K562 (cell line): ENCODE measurements around the gene CFAP54. TPM values are rescaled to one million over a fixed set of nuclear protein-coding genes. Genes with fewer than 3 reads are reported as not detected.

Experiments used
- ATAC-seq: fragments of 200-7000 bp; cut with Tn5 transposase; 3 replicates; pipeline ENCODE4 v1.9.1; 2020; ENCODE audit warnings: moderate library complexity
- BruUV-seq: library from RNA; stranded (reverse); fragments of 400-500 nt; replicated peaks from 2 replicates; lab custom pipeline; 2021; lab: Mats Ljungman, UMichigan
- CTCF ChIA-PET: fragments of 300-600 bp; formaldehyde crosslinking; extraction: SDS; loops from one replicate; lab custom pipeline; 2021; ENCODE audit warnings: low intra/inter-chr PET ratio; lab: Yijun Ruan, JAX
- POLR2A ChIA-PET: fragments of 300-600, 350-650 bp; sonication (Branson Sonifier 250); formaldehyde crosslinking; extraction: SDS; loops from one replicate; lab custom pipeline; 2021; ENCODE audit warnings: antibody characterized with exemption, inconsistent platforms; lab: Yijun Ruan, JAX
- DNase-seq, 4 experiments: peaks; one replicate each; pipeline versions ENCODE4 v3.0.0 to v3.0.0-alpha.2; 2011 to 2018; ENCODE audit warnings: low spot score in 3 of 4, mixed read lengths in 3 of 4; ENCODE audit errors: extremely low read depth in 1 of 4
- FAIRE-seq: peaks from 2 replicates; lab custom pipeline; 2011; peaks lifted over from hg19 to GRCh38; lab: Jason Lieb, UNC
- H2AFZ ChIP-seq: 2 replicates; pipeline ENCODE4 v1.6.0; 2011; ENCODE audit warnings: low read depth, low read length, control low read depth, inconsistent platforms
- H3K27ac ChIP-seq: fragments of 200-600 bp; 3 replicates; pipeline ENCODE4 v1.8.0; 2011; ENCODE audit warnings: low read depth, mild to moderate bottlenecking, control low read depth, inconsistent platforms, low read length, moderate library complexity, mixed read lengths; ENCODE audit errors: extremely low read depth
- H3K27me3 ChIP-seq, 2 experiments: fragments of 300-600 bp in 1 of 2; 2 replicates in 1 of 2; 3 replicates in 1 of 2; pipeline versions ENCODE4 v1.6.0 to v1.8.0; 2011; ENCODE audit warnings: inconsistent platforms in 2 of 2, low read length in 2 of 2, mild to moderate bottlenecking in 1 of 2, mixed read lengths in 1 of 2, moderate library complexity in 1 of 2; ENCODE audit not compliant: control insufficient read depth in 2 of 2, insufficient read depth in 2 of 2
- H3K36me3 ChIP-seq: fragments of 300-600 bp; 3 replicates; pipeline ENCODE4 v1.8.0; 2011; ENCODE audit warnings: mild to moderate bottlenecking, low read length, inconsistent platforms; ENCODE audit not compliant: control insufficient read depth, insufficient read depth
- H3K4me1 ChIP-seq, 2 experiments: fragments of 200-600 bp in 1 of 2; replicated peaks in 1 of 2; 2 replicates in 1 of 2; 3 replicates in 1 of 2; pipeline versions ENCODE4 v1.5.1 to v1.8.0; 2011; ENCODE audit warnings: inconsistent platforms in 2 of 2, low read length in 2 of 2, mild to moderate bottlenecking in 1 of 2, mixed read lengths in 1 of 2, moderate library complexity in 1 of 2; ENCODE audit not compliant: control insufficient read depth in 2 of 2, insufficient read depth in 2 of 2
- H3K4me2 ChIP-seq: 2 replicates; pipeline ENCODE4 v1.6.1; 2011; ENCODE audit warnings: low read length, control low read depth, inconsistent platforms, mixed read lengths; ENCODE audit not compliant: insufficient read depth
- H3K4me3 ChIP-seq: fragments of 200-600 bp; sonication (generic), shearing (Covaris generic); 2 replicates; pipeline ENCODE4 v1.5.1; 2016; ENCODE audit warnings: control low read depth, inconsistent platforms
- H3K79me2 ChIP-seq: fragments of 200-600 bp; 3 replicates; pipeline ENCODE4 v1.8.0; 2011; ENCODE audit warnings: low read length, inconsistent platforms; ENCODE audit not compliant: control insufficient read depth, insufficient read depth
- H3K9ac ChIP-seq, 2 experiments: 2 replicates each; pipeline versions ENCODE4 v1.6.0 to v1.6.1; 2011; ENCODE audit warnings: low read depth in 2 of 2, low read length in 2 of 2, control low read depth in 1 of 2, inconsistent platforms in 1 of 2, mild to moderate bottlenecking in 1 of 2, mixed read lengths in 1 of 2; ENCODE audit not compliant: insufficient read depth in 1 of 2
- H3K9me1 ChIP-seq: one replicate; pipeline ENCODE4 v1.6.0; 2011; ENCODE audit warnings: inconsistent platforms, mild to moderate bottlenecking, low read length, moderate library complexity; ENCODE audit not compliant: control insufficient read depth, insufficient read depth
- H3K9me3 ChIP-seq: replicated peaks from 2 replicates; pipeline ENCODE4 v1.5.1; 2011; ENCODE audit warnings: low read depth, low read length, inconsistent platforms; ENCODE audit not compliant: control insufficient read depth, insufficient read depth
- H4K20me1 ChIP-seq: replicated peaks from 2 replicates; pipeline ENCODE4 v1.6.1; 2011; ENCODE audit warnings: low read length, inconsistent platforms, mixed read lengths; ENCODE audit not compliant: control insufficient read depth, insufficient read depth
- CBX8 ChIP-seq: fragments of 200-600 bp; sonication (generic); IDR thresholded peaks from 2 replicates; pipeline ENCODE4 v1.6.1; 2012; ENCODE audit warnings: borderline replicate concordance, mixed run types, low read depth, mild to moderate bottlenecking, moderate library complexity, mixed read lengths, low read length, control low read depth, inconsistent platforms; ENCODE audit not compliant: poor library complexity, severe bottlenecking; ENCODE audit errors: extremely low read depth
- CCAR2 ChIP-seq: fragments of 200-400 bp; formaldehyde crosslinking; IDR thresholded peaks from 2 replicates; pipeline ENCODE4 v1.6.1; 2017; ENCODE audit warnings: mild to moderate bottlenecking, low read depth, low read length
- EP400 ChIP-seq: fragments of 450-650 bp; IDR thresholded peaks from 2 replicates; pipeline ENCODE4 v1.6.1; 2017; ENCODE audit warnings: antibody characterized with exemption, mild to moderate bottlenecking, moderate library complexity
- FOXJ2 ChIP-seq: fragments of 200-800 bp; sonication (Bioruptor generic); IDR thresholded peaks from 2 replicates; pipeline ENCODE4 v1.6.1; 2016; ENCODE audit warnings: missing genetic modification characterization, missing compliant biosample characterization
- NCOA6 ChIP-seq: fragments of 450-650 bp; IDR thresholded peaks from 2 replicates; pipeline ENCODE4 v1.6.1; 2017; ENCODE audit warnings: mild to moderate bottlenecking
- PHF21A ChIP-seq: fragments of 450-650 bp; IDR thresholded peaks from 2 replicates; pipeline ENCODE4 v1.6.1; 2017; ENCODE audit warnings: low read depth, borderline replicate concordance
- XRCC5 ChIP-seq: fragments of 200-400 bp; formaldehyde crosslinking; IDR thresholded peaks from 2 replicates; pipeline ENCODE4 v1.6.1; 2017; ENCODE audit warnings: low read depth, mild to moderate bottlenecking, low read length
- ZBTB40 ChIP-seq, 2 experiments: fragments of 450-650 bp in 1 of 2; sonication (generic) in 1 of 2; formaldehyde crosslinking in 1 of 2; IDR thresholded peaks; 2 replicates each; pipeline versions ENCODE4 v1.7.1 to v1.9.0; 2016 to 2022; ENCODE audit warnings: inconsistent platforms in 1 of 2, mild to moderate bottlenecking in 1 of 2, missing genetic modification reagents in 1 of 2
- ZNF3 ChIP-seq: fragments of 250-450 bp; sonication (Bioruptor Pico); IDR thresholded peaks from 2 replicates; pipeline ENCODE4 v1.5.0; 2021; ENCODE audit warnings: mild to moderate bottlenecking, moderate library complexity
- ZNF41 ChIP-seq: fragments of 250-450 bp; sonication (Bioruptor Pico); conservative IDR thresholded peaks from 2 replicates; pipeline ENCODE4 v1.4.0; 2020; ENCODE audit warnings: mild to moderate bottlenecking
- ZNF561 ChIP-seq: fragments of 450-650 bp; formaldehyde crosslinking; conservative IDR thresholded peaks from 2 replicates; pipeline ENCODE4 v1.4.0; 2020; ENCODE audit warnings: mild to moderate bottlenecking, moderate library complexity
- ZNF668 ChIP-seq: fragments of 250-450 bp; sonication (Bioruptor Pico); IDR thresholded peaks from 2 replicates; pipeline ENCODE4 v1.8.0; 2022; ENCODE audit warnings: mild to moderate bottlenecking, inconsistent platforms
- ZNF830 ChIP-seq: fragments of 250-450 bp; sonication (Bioruptor Pico); IDR thresholded peaks from 2 replicates; pipeline ENCODE4 v1.5.0; 2021; ENCODE audit warnings: mild to moderate bottlenecking
- in situ Hi-C: fragments of 300-500 bp; cut with MboI; formaldehyde crosslinking; loops from 4 replicates; pipeline ENCODE4 v1.15.0; 2018; ENCODE audit warnings: inconsistent platforms, mixed read lengths
- intact Hi-C: fragments of 100-400 bp; cut with micrococcal nuclease; formaldehyde crosslinking; loops from 2 replicates; pipeline ENCODE4 v1.14.2; 2022
- polyA plus RNA-seq, 8 experiments: library from polyadenylated mRNA; depleted of rRNA in 4 of 8; stranded (reverse) in 5 of 8; unstranded in 3 of 8; fragments of >200 nt; fragmentation: Nextera tagmentation in 2 of 8; fragmentation: Illumina TruSeq in 1 of 8; extraction: Ambion mirVana in 2 of 8; extraction: Trizol in 1 of 8; gene quantifications; 2 replicates each; pipeline versions ENCODE4 v1.2.1 to v1.2.3, GENCODE V29; 2011 to 2014; ENCODE audit warnings: inconsistent platforms in 1 of 8, missing spikeins in 1 of 8
- total RNA-seq, 7 experiments: library from RNA; depleted of rRNA in 6 of 7; stranded (reverse); fragments of >200 nt in 6 of 7; fragmentation: Illumina TruSeq in 2 of 7; extraction: Trizol in 2 of 7; gene quantifications; 2 replicates each; pipeline versions ENCODE4 v1.2.1 to v1.2.3, GENCODE V29; 2011 to 2021; ENCODE audit warnings: low replicate concordance in 1 of 7

The CFAP54 gene
- total and polyA plus RNA-seq, 9 of the 15 experiments (the other 6 are each of a cell fraction or from before 2014, with no cell fraction given): 0.03 to 0.23 (median 0.10) TPM; not detected in 3

- ATAC-seq: no peak
- H3K36me3 ChIP-seq: no peaks in the 10 kb centered on the region
- FAIRE-seq: no peak
- H3K9me3 ChIP-seq: no peaks in the 10 kb centered on the region
- H2AFZ ChIP-seq: no peak overlapping the region
- H3K4me3 ChIP-seq: no peak overlapping the region
- no peak overlapping the region for H3K4me2 ChIP-seq
- no peaks in the 10 kb centered on the region for H3K79me2 ChIP-seq
- no peaks in the 10 kb centered on the region for H3K4me1 ChIP-seq
- POLR2A ChIA-PET: no interaction called here
- no peaks in the 10 kb centered on the region for H4K20me1 ChIP-seq
- CTCF ChIA-PET: no interaction called here
- H3K27me3 ChIP-seq: no peaks in the 10 kb centered on the region
- H3K9ac ChIP-seq: no peak overlapping the region
- H3K27ac ChIP-seq: no peak overlapping the region
- intact Hi-C loops: no loop called here
- no peak for DNase-seq
- in situ Hi-C loops: loop anchor here (25.0 kb wide), 1 partner anchor 1817 kb away; no protein-coding TSS in a partner anchor
- BruUV-seq: no TSS peak
- H3K9me1 ChIP-seq: no peaks in the 10 kb centered on the region
- no peak for TF ChIP-seq ZNF3 (CRISPR knock-in tag)
- TF ChIP-seq ZBTB40 (IDR thresholded peaks at IDR 0.05): no peak
- no peak for TF ChIP-seq ZBTB40 (CRISPR knock-in tag; IDR thresholded peaks at IDR 0.05)
- no peak for TF ChIP-seq ZNF561 (CRISPR knock-in tag)
- no peak for TF ChIP-seq ZNF41
- no peak for TF ChIP-seq PHF21A
- no peak for TF ChIP-seq FOXJ2 (tag)
- no peak for TF ChIP-seq NCOA6
- no peak for TF ChIP-seq CCAR2
- TF ChIP-seq CBX8: no peak
- no peak for TF ChIP-seq ZNF668
- no peak for TF ChIP-seq EP400
- TF ChIP-seq XRCC5: no peak
- TF ChIP-seq ZNF830: no peak
These were observed 81.2 kb downstream of the CFAP54 start for GRCh38 chr12:96570579-96570978.
